Testis (tissue), 3 donors: Measurements from ENCODE around the gene PBXIP1. TPM values are rescaled to one million over a fixed set of nuclear protein-coding genes. Genes with fewer than 3 reads are reported as not detected.

Source experiments
- DNase-seq: peaks from one replicate; pipeline ENCODE4 v3.0.0-alpha.2; 2019
- H3K27ac ChIP-seq, 2 donors: fragments of 200-600 bp; sonication (generic); one replicate each; pipeline ENCODE4 v1.5.1; 2019
- H3K27me3 ChIP-seq: fragments of 200-600 bp; sonication (generic); one replicate; pipeline ENCODE4 v1.5.1; 2019
- H3K36me3 ChIP-seq: fragments of 200-600 bp; sonication (generic); one replicate; pipeline ENCODE4 v1.5.1; 2017; ENCODE audit warnings: low read depth; ENCODE audit errors: missing control alignments
- H3K4me1 ChIP-seq: fragments of 200-600 bp; sonication (generic); one replicate; pipeline ENCODE4 v1.5.1; 2019
- H3K4me3 ChIP-seq, 2 donors: fragments of 200-600 bp; sonication (generic); one replicate each; pipeline ENCODE4 v1.5.1; 2017 to 2019
- H3K9me3 ChIP-seq: fragments of 200-600 bp; sonication (generic); one replicate; pipeline ENCODE4 v1.5.1; 2017
- POLR2A ChIP-seq: fragments of 450-650 bp; IDR thresholded peaks from one replicate; pipeline ENCODE4 v1.6.1; 2017; ENCODE audit warnings: antibody characterized with exemption, mild to moderate bottlenecking, moderate library complexity
- WGBS, 2 donors: methylation state at CpG; one replicate each; pipeline ENCODE4 v1.1.5; 2018; 5-methylcytosine and 5-hydroxymethylcytosine counted together
- intact Hi-C: fragments of 100-400 bp; cut with DNase I; formaldehyde crosslinking; loops from one replicate; pipeline ENCODE4 v1.15.1; 2023; ENCODE audit warnings: low total_unique reads
- microRNA-seq, 2 donors: library from miRNA; unstranded; fragments of <30 nt; microRNA quantifications; one replicate each; pipeline ENCODE4, GENCODE V29; 2016; ENCODE audit warnings: borderline number of aligned reads in 2 of 2, borderline replicate concordance in 1 of 2
- polyA plus RNA-seq: library from polyadenylated mRNA; stranded (reverse); fragments of 350-450 nt; fragmentation: Illumina TruSeq; extraction: RNeasy Lipid Tissue Mini Kit (QIAGEN cat#74804); gene quantifications from one replicate; pipeline ENCODE4 v1.2.3, GENCODE V29; 2014; ENCODE audit warnings: low read depth, low replicate concordance; ENCODE audit not compliant: insufficient read depth
- small RNA-seq, 2 donors: library from RNA; depleted of rRNA; stranded (forward); fragments of <200 nt; gene quantifications; one replicate each; pipeline ENCODE3, GENCODE V24; 2016
- total RNA-seq, 2 donors: library from RNA; depleted of rRNA; stranded (reverse); fragments of >200 nt; gene quantifications; one replicate each; pipeline ENCODE4 v1.2.3, GENCODE V29; 2016
- TF ChIP-seq, protein P1 (sequence below), 3 experiments: fragments of 450-650 bp in 2 of 3; fragments of 200-600 bp in 1 of 3; sonication (generic) in 1 of 3; IDR thresholded peaks; one replicate each; pipeline ENCODE4 v1.5.1; 2016 to 2019; ENCODE audit warnings: antibody characterized with exemption in 3 of 3, mild to moderate bottlenecking in 2 of 3, moderate library complexity in 1 of 3

Gene PBXIP1
- total and polyA plus RNA-seq, 3 donors from 2014 or later: 84.1 to 111 (median 87.1) TPM

DNA sequence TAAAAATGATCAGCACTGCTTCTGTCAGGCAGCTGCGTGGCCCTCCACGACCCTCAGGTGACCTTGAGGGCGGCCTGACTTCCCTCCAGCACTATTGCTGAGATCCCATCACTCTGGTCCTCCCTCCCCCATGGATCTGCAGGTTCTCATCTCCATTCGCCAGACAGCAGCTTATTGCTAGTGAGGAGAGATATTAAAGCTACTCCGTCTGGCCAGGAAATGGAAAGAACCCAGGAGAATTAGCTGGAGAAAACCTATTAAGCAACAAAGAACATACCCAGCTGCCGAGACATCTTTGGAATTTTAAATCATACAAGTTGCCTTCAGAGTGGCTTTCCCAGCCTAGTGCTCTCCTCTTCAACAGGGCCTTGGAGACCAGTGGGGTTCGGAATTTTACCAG lies 60.1 kb downstream of the PBXIP1 start:
- Histone ChIP-seq H3K27me3 (no peaks in the 10 kb centered on the region), H3K4me1 (no peaks in the 10 kb centered on the region), H3K27ac (no peak overlapping the region), H3K36me3 (no peaks in the 10 kb centered on the region), H3K9me3 (no peaks in the 10 kb centered on the region), H3K4me3 (no peak overlapping the region)
- intact Hi-C loops: no loop called here
- DNase-seq: no peak
- TF ChIP-seq, protein P1, sequence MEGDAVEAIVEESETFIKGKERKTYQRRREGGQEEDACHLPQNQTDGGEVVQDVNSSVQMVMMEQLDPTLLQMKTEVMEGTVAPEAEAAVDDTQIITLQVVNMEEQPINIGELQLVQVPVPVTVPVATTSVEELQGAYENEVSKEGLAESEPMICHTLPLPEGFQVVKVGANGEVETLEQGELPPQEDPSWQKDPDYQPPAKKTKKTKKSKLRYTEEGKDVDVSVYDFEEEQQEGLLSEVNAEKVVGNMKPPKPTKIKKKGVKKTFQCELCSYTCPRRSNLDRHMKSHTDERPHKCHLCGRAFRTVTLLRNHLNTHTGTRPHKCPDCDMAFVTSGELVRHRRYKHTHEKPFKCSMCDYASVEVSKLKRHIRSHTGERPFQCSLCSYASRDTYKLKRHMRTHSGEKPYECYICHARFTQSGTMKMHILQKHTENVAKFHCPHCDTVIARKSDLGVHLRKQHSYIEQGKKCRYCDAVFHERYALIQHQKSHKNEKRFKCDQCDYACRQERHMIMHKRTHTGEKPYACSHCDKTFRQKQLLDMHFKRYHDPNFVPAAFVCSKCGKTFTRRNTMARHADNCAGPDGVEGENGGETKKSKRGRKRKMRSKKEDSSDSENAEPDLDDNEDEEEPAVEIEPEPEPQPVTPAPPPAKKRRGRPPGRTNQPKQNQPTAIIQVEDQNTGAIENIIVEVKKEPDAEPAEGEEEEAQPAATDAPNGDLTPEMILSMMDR (IDR thresholded peaks at IDR 0.05): no peak
- no peak for TF ChIP-seq POLR2A
- WGBS, 2 donors: 57% methylated on average over 7 of the region's 7 CpGs

Small RNA genes within 50 kb of the gene (microRNA-seq; reads per million reads assigned to microRNA genes)
- 0 reads per million in 2 donors for gene MIR4258

Small RNA genes within 50 kb of the gene (small RNA-seq; reads per million reads assigned to genes)
- gene MIR4258 (0 reads per million in 2 donors), gene RF00017 (0 reads per million in 2 donors)

Other genes starting within 250 kb of the PBXIP1 start
- under 1 TPM; 0.24 to 0.56 TPM for gene KCNN3, start 85.8 kb downstream of the PBXIP1 start, total RNA-seq
- gene KCNN3, start 85.8 kb downstream of the PBXIP1 start, polyA plus RNA-seq: 0.78 TPM
- gene PMVK, start 19.4 kb downstream of the PBXIP1 start, total RNA-seq: 10 to 100 TPM; 21.1 to 27.7 TPM
- gene PMVK, start 19.4 kb downstream of the PBXIP1 start, polyA plus RNA-seq: 44.6 TPM
- gene PYGO2, start 5.7 kb upstream of the PBXIP1 start, total RNA-seq: 10 to 100 TPM; 31.0 to 34.9 TPM
- gene PYGO2, start 5.7 kb upstream of the PBXIP1 start, polyA plus RNA-seq: 33.2 TPM
- 10 to 100 TPM; 47.9 to 59.3 TPM for gene SHC1, start 14.6 kb upstream of the PBXIP1 start, total RNA-seq
- gene SHC1, start 14.6 kb upstream of the PBXIP1 start, polyA plus RNA-seq: 49.0 TPM
- 10 to 100 TPM; 45.5 to 84.3 TPM for gene CKS1B, start 18.6 kb upstream of the PBXIP1 start, total RNA-seq
- gene CKS1B, start 18.6 kb upstream of the PBXIP1 start, polyA plus RNA-seq: 100 TPM
- 10 to 100 TPM; 26.5 to 35.0 TPM for gene FLAD1, start 27.2 kb upstream of the PBXIP1 start, total RNA-seq
- 46.5 TPM for gene FLAD1, start 27.2 kb upstream of the PBXIP1 start, polyA plus RNA-seq
- 1 to 10 TPM in 1 of 2 donors, not detected in 1; 1.1 TPM for gene LENEP, start 37.5 kb upstream of the PBXIP1 start, total RNA-seq
- gene LENEP, start 37.5 kb upstream of the PBXIP1 start, polyA plus RNA-seq: not detected
- 10 to 100 TPM; 21.1 to 22.4 TPM for gene ZBTB7B, start 46.7 kb upstream of the PBXIP1 start, total RNA-seq
- gene ZBTB7B, start 46.7 kb upstream of the PBXIP1 start, polyA plus RNA-seq: 18.6 TPM
- 10 to 100 TPM in 1 of 2 donors, 1 to 10 TPM in 1; 9.9 to 14.4 TPM for gene DCST2, start 77.7 kb upstream of the PBXIP1 start, total RNA-seq
- gene DCST2, start 77.7 kb upstream of the PBXIP1 start, polyA plus RNA-seq: 20.4 TPM
- gene DCST1, start 77.7 kb upstream of the PBXIP1 start, total RNA-seq: 1 to 10 TPM; 4.5 to 9.4 TPM
- gene DCST1, start 77.7 kb upstream of the PBXIP1 start, polyA plus RNA-seq: 15.2 TPM
- gene ADAM15, start 95.2 kb upstream of the PBXIP1 start, total RNA-seq: 10 to 100 TPM; 30.7 to 34.5 TPM
- 42.6 TPM for gene ADAM15, start 95.2 kb upstream of the PBXIP1 start, polyA plus RNA-seq
- 1 to 10 TPM; 5.3 to 6.9 TPM for gene EFNA4, start 107.6 kb upstream of the PBXIP1 start, total RNA-seq
- 6.0 TPM for gene EFNA4, start 107.6 kb upstream of the PBXIP1 start, polyA plus RNA-seq
- gene EFNA3, start 122.7 kb upstream of the PBXIP1 start, total RNA-seq: 1 to 10 TPM; 7.5 to 7.7 TPM
- 9.9 TPM for gene EFNA3, start 122.7 kb upstream of the PBXIP1 start, polyA plus RNA-seq
- 10 to 100 TPM; 13.1 to 14.5 TPM for gene EFNA1, start 171.8 kb upstream of the PBXIP1 start, total RNA-seq
- gene EFNA1, start 171.8 kb upstream of the PBXIP1 start, polyA plus RNA-seq: 13.0 TPM
- 10 to 100 TPM; 25.2 to 30.0 TPM for gene SLC50A1, start 179.8 kb upstream of the PBXIP1 start, total RNA-seq
- 33.7 TPM for gene SLC50A1, start 179.8 kb upstream of the PBXIP1 start, polyA plus RNA-seq
- gene DPM3, start 184.4 kb upstream of the PBXIP1 start, total RNA-seq: 100 to 1,000 TPM in 1 of 2 donors, 10 to 100 TPM in 1; 69.9 to 104 TPM
- gene DPM3, start 184.4 kb upstream of the PBXIP1 start, polyA plus RNA-seq: 77.7 TPM
- gene KRTCAP2, start 217.2 kb upstream of the PBXIP1 start, total RNA-seq: 100 to 1,000 TPM; 242 to 255 TPM
- 397 TPM for gene KRTCAP2, start 217.2 kb upstream of the PBXIP1 start, polyA plus RNA-seq
- gene TRIM46, start 217.8 kb upstream of the PBXIP1 start, total RNA-seq: 1 to 10 TPM; 3.7 to 3.9 TPM
- gene TRIM46, start 217.8 kb upstream of the PBXIP1 start, polyA plus RNA-seq: 4.0 TPM